Pancreas (tissue), 10 donors: ENCODE results near the gene ACAP3. TPM values are rescaled to one million over a fixed set of nuclear protein-coding genes. Genes with fewer than 3 reads are reported as not detected.
A peak's percentile ranks its signal among the peaks of the same experiment; 100 is the strongest.

ENCODE experiments used
- ATAC-seq, 4 donors: fragments of 200-7000 bp; cut with Tn5 transposase; one replicate each; pipeline versions ENCODE4 v1.8.0 to v1.9.1; 2020; ENCODE audit warnings: mild to moderate bottlenecking in 4 of 4, moderate library complexity in 4 of 4
- DNase-seq, 6 donors: peaks; one replicate each; pipeline ENCODE4 v3.0.0-alpha.2; 2020
- FAIRE-seq: peaks from 2 replicates; lab custom pipeline; 2012; peaks lifted over from hg19 to GRCh38; lab: Jason Lieb, UNC
- H3K27ac ChIP-seq, 4 donors: fragments of 200-600 bp; sonication (generic); 1 replicate in 3 of 4; 2 replicates in 1 of 4; pipeline versions ENCODE4 v1.5.0 to v1.8.0; 2020
- H3K27me3 ChIP-seq, 4 donors: fragments of 200-600 bp; one replicate each; pipeline ENCODE4 v1.8.0; 2021
- H3K36me3 ChIP-seq, 3 donors: fragments of 200-600 bp; sonication (generic) in 1 of 3; one replicate each; pipeline versions ENCODE4 v1.5.0 to v1.8.0; 2020 to 2021
- H3K4me1 ChIP-seq, 3 donors: fragments of 200-600 bp; one replicate each; pipeline ENCODE4 v1.8.0; 2021
- H3K4me3 ChIP-seq, 4 donors: fragments of 200-600 bp; sonication (generic) in 2 of 4; one replicate each; pipeline versions ENCODE4 v1.5.0 to v1.8.0; 2020 to 2021
- H3K9me3 ChIP-seq, 4 donors: fragments of 200-600 bp; one replicate each; pipeline ENCODE4 v1.8.0; 2021
- WGBS, 2 donors: extraction: QIAGEN DNeasy Blood & Tissue Kit; methylation state at CpG; one replicate each; pipeline ENCODE4 v1.1.7; 2013; 5-methylcytosine and 5-hydroxymethylcytosine counted together
- intact Hi-C, 3 donors: fragments of 100-400 bp; cut with DNase I; formaldehyde crosslinking; loops; one replicate each; pipeline versions ENCODE4 v1.11.1 to v1.14.2; 2022
- polyA plus RNA-seq, 2 donors: library from polyadenylated mRNA; stranded (reverse); fragments of 200-250 nt; gene quantifications; one replicate each; pipeline ENCODE4 v1.2.3, GENCODE V29; 2013
- total RNA-seq, 6 donors: library from RNA; stranded (reverse); fragmentation: NEBNext Ultra II Directional in 4 of 6; extraction: Animal tissue kit (Norgen Biotek cat#: 25700) in 4 of 6; gene quantifications; one replicate each; pipeline versions ENCODE4 v1.2.1 to v1.2.4, GENCODE V29; 2021 to 2023
- TF ChIP-seq, protein P1 (sequence below), 4 donors: fragments of 200-600 bp; sonication (generic) in 3 of 4; IDR thresholded peaks; one replicate each; pipeline versions ENCODE4 v1.5.0 to v1.8.0; 2021; ENCODE audit warnings: antibody characterized with exemption in 4 of 4
- donor health status: healthy with polysubstance abuse.
- donor health status: DM: no; HTN: no; CAD: no; lungs with moderate emphysema.
- donor health status: DM: no; HTN: no; CAD: no.
- donor health status: control.
- donor health status: control.
- donor health status: Bipolar disorder and iron deficiency.
- donor health status: DM: yes; HTN: yes; CAD: no.
- donor health status: DM: no; HTN: no; CAD: no.
- donor health status: DM: no; HTN: no; CAD: no.
- donor health status: DM: yes; HTN: yes; CAD: no.

ACAP3 gene
- total and polyA plus RNA-seq, 8 donors, result 15.2 to 133 (median 21.4) TPM

DNA sequence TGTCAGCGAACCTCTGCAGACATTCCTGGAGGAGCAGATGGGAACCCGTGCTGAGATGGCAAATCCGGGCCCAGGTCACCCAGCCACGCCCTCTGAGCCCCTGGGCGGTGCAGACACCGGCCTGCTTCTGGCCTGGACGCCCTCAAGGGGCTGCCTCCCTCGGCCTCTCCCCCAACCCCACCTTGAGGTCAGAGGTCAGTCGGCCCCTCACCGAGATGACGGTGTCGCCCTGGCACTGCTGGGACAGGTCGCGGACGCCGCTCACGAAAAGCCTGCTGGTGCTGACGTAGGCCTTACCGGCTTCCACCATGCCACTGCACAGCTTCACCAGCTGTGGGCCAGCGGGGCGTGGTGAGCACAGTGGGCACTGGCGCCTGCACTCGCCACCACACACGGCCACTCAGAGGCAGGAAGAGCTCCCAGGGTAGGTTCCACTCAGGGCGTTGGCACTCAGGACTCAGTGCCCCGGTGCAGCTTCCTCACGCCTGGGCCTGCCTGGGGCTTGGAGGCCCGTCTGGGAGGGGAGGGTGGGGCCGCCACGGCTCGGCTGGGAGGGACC, 4.7 kb downstream of the ACAP3 start:
- no peak overlapping the region for H3K4me3 ChIP-seq
- no peaks in the 10 kb centered on the region for H3K36me3 ChIP-seq
- intact Hi-C loops, result no loop called here
- H3K27me3 ChIP-seq, result no peaks in the 10 kb centered on the region
- no peaks in the 10 kb centered on the region for H3K9me3 ChIP-seq
- WGBS, 2 donors, result 89 to 94% methylated on average over 23 to 31 of the region's 31 CpGs
- H3K27ac ChIP-seq, result no peak overlapping the region
- TF ChIP-seq, protein P1, sequence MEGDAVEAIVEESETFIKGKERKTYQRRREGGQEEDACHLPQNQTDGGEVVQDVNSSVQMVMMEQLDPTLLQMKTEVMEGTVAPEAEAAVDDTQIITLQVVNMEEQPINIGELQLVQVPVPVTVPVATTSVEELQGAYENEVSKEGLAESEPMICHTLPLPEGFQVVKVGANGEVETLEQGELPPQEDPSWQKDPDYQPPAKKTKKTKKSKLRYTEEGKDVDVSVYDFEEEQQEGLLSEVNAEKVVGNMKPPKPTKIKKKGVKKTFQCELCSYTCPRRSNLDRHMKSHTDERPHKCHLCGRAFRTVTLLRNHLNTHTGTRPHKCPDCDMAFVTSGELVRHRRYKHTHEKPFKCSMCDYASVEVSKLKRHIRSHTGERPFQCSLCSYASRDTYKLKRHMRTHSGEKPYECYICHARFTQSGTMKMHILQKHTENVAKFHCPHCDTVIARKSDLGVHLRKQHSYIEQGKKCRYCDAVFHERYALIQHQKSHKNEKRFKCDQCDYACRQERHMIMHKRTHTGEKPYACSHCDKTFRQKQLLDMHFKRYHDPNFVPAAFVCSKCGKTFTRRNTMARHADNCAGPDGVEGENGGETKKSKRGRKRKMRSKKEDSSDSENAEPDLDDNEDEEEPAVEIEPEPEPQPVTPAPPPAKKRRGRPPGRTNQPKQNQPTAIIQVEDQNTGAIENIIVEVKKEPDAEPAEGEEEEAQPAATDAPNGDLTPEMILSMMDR (IDR thresholded peaks at IDR 0.05), result no peak
- FAIRE-seq, result no peak
- ATAC-seq, result no peak
- DNase-seq, result no peak
- H3K4me1 ChIP-seq, result peaks cover 7 to 24% (median 22%) of the 10 kb centered on the region in 3 donors

DNA sequence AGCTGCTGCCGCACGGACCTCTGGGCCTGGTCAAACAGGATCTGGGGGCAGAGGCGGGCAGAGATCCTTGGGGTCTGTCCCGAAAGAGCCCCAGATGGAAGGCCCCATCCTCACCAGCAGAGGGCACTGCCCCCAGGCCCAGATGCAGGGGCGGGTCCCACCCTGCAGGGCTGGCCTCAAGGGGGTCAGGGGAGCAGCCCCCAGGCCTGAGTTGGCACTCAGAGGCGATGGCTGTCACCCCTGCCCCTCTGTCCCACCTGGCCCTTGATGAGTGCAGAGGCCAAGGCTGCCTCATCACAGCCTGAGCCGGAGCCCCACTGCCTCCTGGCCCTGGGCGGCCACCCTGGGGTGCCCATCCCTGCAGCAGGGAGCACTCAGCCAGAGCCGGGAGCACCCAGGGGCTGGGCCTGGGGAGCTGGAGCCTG, 5.7 kb downstream of the ACAP3 start:
- intact Hi-C loops, result no loop called here
- H3K4me3 ChIP-seq, result no peak overlapping the region
- WGBS, 2 donors, result 90 to 93% methylated on average over 6 to 9 of the region's 9 CpGs
- H3K27me3 ChIP-seq, result no peaks in the 10 kb centered on the region
- FAIRE-seq (no peak), DNase-seq (no peak), ATAC-seq (no peak)
- H3K9me3 ChIP-seq, result no peaks in the 10 kb centered on the region
- peaks cover 7 to 24% (median 21%) of the 10 kb centered on the region in 3 donors for H3K4me1 ChIP-seq
- TF ChIP-seq, protein P1 (IDR thresholded peaks at IDR 0.05), result peak in 2 of 4 donors; percentile 10 to 16
- H3K27ac ChIP-seq, result no peak overlapping the region
- H3K36me3 ChIP-seq, result no peaks in the 10 kb centered on the region

DNA sequence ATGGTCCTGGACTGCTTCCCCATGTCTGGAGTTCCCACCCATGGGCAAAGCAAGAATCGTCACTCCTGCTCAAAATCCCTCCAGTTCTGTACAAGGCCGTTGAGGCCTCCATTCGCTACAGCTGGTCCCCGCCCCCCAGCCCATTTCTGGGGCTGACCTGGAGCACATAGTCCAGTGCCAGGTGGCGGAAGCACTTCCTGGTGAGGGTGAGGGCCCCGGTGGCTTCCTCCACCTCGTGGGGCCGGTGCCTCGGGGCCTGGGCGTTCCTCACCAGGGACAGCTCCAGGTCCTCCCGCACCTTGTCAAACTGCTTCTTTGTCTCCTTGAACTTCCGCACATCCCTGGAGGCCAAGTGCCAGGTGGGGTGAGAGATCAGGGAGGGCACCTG, 7.4 kb downstream of the ACAP3 start:
- intact Hi-C loops, result no loop called here
- Histone ChIP-seq H3K27ac (no peak overlapping the region), H3K9me3 (no peaks in the 10 kb centered on the region), H3K4me3 (no peak overlapping the region), H3K27me3 (no peaks in the 10 kb centered on the region), H3K36me3 (no peaks in the 10 kb centered on the region), H3K4me1 (peaks cover 0 to 8% (median 4%) of the 10 kb centered on the region in 3 donors)
- TF ChIP-seq, protein P1 (IDR thresholded peaks at IDR 0.05), result no peak
- FAIRE-seq, result no peak
- peak in 1 of 6 donors; percentile 64 for DNase-seq
- 91 to 93% methylated on average over 12 of the region's 12 CpGs for WGBS, 2 donors
- no peak for ATAC-seq

DNA sequence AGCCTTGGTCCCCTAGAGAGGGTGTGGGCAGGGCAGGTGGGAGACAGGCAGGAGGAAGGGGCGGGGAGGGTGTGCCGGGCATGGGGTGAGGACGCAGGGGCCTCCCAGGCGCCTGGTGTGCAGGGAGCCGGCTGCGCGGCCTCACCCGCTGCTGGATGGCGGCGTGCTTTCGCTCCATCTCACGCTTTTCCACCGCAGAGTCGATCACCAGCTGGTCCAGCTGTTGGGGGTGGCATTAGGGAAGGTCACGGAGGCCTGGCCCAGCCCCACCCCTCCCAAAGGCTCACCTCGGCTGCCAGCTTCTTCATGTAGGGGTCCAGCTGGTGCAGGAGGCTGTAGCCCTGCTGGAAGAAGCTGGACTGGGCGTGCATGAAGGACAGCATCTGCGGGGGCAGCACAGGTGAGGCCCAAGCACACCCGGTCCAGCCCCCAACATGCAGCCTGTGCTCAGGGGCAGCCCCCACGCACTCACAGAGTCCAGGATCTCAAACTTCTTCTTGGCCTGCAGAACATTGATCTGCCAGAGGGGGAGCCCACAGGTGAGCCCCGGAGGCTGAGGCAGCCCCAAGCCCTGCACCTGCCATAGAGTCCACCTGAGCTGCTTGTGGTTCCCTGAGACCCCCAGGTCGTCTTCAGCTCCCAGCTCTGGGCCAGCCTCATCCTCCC, 7.9 kb downstream of the ACAP3 start:
- ATAC-seq (peak in 2 of 4 donors; percentile 18 to 19), FAIRE-seq (no peak), DNase-seq (peak in 1 of 6 donors; percentile 60)
- Histone ChIP-seq H3K9me3 (no peaks in the 10 kb centered on the region), H3K36me3 (no peaks in the 10 kb centered on the region), H3K4me3 (no peak overlapping the region), H3K27me3 (no peaks in the 10 kb centered on the region), H3K27ac (no peak overlapping the region), H3K4me1 (peaks cover 0 to 3% (median 3%) of the 10 kb centered on the region in 3 donors)
- intact Hi-C loops, result loop anchor here in 2 of 3 donors (10.0 kb wide), 2 partner anchors 175 to 265 kb away; no protein-coding TSS in a partner anchor
- WGBS, 2 donors, result 85 to 88% methylated on average over 22 of the region's 22 CpGs
- TF ChIP-seq, protein P1 (IDR thresholded peaks at IDR 0.05), result peak in 1 of 4 donors; percentile 6
